Measurements from ENCODE around the gene ABCC11.

The ABCC11 gene

GRCh38 chr16:48220891-48221290, 26.4 kb downstream of the ABCC11 start:
- Histone ChIP-seq H3K4me3 (ENCODE audit: low read length) (no peak overlapping the region), H3K27ac (ENCODE audit: low read length) (no peak overlapping the region), H3K27me3 (ENCODE audit: insufficient read depth, low read length) (no peaks in the 10 kb centered on the region), H3K9ac (ENCODE audit: low read depth, low read length) (no peak overlapping the region), H3K9me3 (ENCODE audit: insufficient read depth, low read depth, low read length) (no peaks in the 10 kb centered on the region), H3K4me1 (ENCODE audit: insufficient read depth, low read length) (no peaks in the 10 kb centered on the region), H3K36me3 (ENCODE audit: insufficient read depth, low read depth, low read length) (no peaks in the 10 kb centered on the region)

- H3K4me3 ChIP-seq (ENCODE audit: low read length): no peak overlapping the region
- H3K27ac ChIP-seq (ENCODE audit: low read length): no peak overlapping the region
- H3K4me1 ChIP-seq (ENCODE audit: insufficient read depth, low read length): no peaks in the 10 kb centered on the region
- H3K36me3 ChIP-seq (ENCODE audit: insufficient read depth, low read depth, low read length): no peaks in the 10 kb centered on the region
- no peak overlapping the region for H3K9ac ChIP-seq (ENCODE audit: low read depth, low read length)
- H3K9me3 ChIP-seq (ENCODE audit: insufficient read depth, low read depth, low read length): no peaks in the 10 kb centered on the region
- H3K27me3 ChIP-seq (ENCODE audit: insufficient read depth, low read length): no peaks in the 10 kb centered on the region
These were observed 28.9 kb downstream of the ABCC11 start for GRCh38 chr16:48218473-48218872.

GRCh38 chr16:48217708-48218107, 29.6 kb downstream of the ABCC11 start:
- H3K27me3 ChIP-seq (ENCODE audit: insufficient read depth, low read length): no peaks in the 10 kb centered on the region
- no peaks in the 10 kb centered on the region for H3K36me3 ChIP-seq (ENCODE audit: insufficient read depth, low read depth, low read length)
- no peak overlapping the region for H3K9ac ChIP-seq (ENCODE audit: low read depth, low read length)
- H3K4me1 ChIP-seq (ENCODE audit: insufficient read depth, low read length): no peaks in the 10 kb centered on the region
- H3K4me3 ChIP-seq (ENCODE audit: low read length): no peak overlapping the region
- H3K27ac ChIP-seq (ENCODE audit: low read length): no peak overlapping the region
- no peaks in the 10 kb centered on the region for H3K9me3 ChIP-seq (ENCODE audit: insufficient read depth, low read depth, low read length)

- Histone ChIP-seq H3K4me3 (ENCODE audit: low read length) (no peak overlapping the region), H3K36me3 (ENCODE audit: insufficient read depth, low read depth, low read length) (no peaks in the 10 kb centered on the region), H3K9me3 (ENCODE audit: insufficient read depth, low read depth, low read length) (no peaks in the 10 kb centered on the region), H3K27ac (ENCODE audit: low read length) (no peak overlapping the region), H3K27me3 (ENCODE audit: insufficient read depth, low read length) (no peaks in the 10 kb centered on the region), H3K9ac (ENCODE audit: low read depth, low read length) (no peak overlapping the region), H3K4me1 (ENCODE audit: insufficient read depth, low read length) (no peaks in the 10 kb centered on the region)
These were observed 31.6 kb downstream of the ABCC11 start for GRCh38 chr16:48215738-48216137.

DNA sequence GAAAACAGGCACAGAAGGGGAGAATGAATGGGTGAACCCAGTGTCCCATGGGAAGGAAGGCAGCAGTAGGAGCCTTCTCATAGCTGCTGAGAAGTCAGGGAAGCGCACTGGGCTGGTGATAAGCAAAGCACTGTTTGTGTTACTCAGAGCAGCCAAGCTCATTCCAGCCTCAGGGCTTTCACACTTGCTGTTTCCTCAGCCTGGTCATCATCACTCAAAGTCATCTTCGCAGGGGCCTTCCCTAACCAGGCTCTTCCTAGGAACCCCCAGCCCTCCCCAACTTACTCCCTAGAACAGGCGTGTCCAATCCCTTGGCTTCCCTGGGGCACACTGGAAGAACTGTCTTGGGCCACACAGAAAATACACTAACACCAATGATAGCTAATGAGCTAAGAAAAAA, 35.3 kb downstream of the ABCC11 start:
- Histone ChIP-seq H3K4me3 (ENCODE audit: low read length) (no peak overlapping the region), H3K9me3 (ENCODE audit: insufficient read depth, low read depth, low read length) (no peaks in the 10 kb centered on the region), H3K4me1 (ENCODE audit: insufficient read depth, low read length) (no peaks in the 10 kb centered on the region), H3K27me3 (ENCODE audit: insufficient read depth, low read length) (no peaks in the 10 kb centered on the region), H3K36me3 (ENCODE audit: insufficient read depth, low read depth, low read length) (no peaks in the 10 kb centered on the region), H3K27ac (ENCODE audit: low read length) (no peak overlapping the region), H3K9ac (ENCODE audit: low read depth, low read length) (no peak overlapping the region)

DNA sequence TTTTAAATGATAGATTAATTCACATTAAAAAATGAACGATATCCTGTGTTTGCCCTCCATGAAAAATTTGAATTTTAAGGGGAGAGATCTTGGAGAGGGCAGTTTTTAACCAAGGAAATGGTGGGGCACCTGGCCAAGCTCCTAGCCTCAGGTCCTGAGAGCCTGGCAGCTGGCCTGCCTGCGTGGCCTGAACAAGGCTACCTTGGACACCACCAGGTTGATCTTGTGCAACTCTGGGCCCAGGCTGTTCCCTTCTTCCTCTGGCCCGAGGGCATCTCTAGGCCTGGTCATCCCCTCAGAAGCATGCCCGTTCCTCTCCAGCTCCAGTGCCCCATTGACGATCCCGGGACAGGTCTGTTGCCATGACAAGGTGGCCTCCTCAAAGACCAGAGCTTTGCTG, 36.6 kb downstream of the ABCC11 start:
- Histone ChIP-seq H3K36me3 (ENCODE audit: insufficient read depth, low read depth, low read length) (no peaks in the 10 kb centered on the region), H3K4me1 (ENCODE audit: insufficient read depth, low read length) (no peaks in the 10 kb centered on the region), H3K9me3 (ENCODE audit: insufficient read depth, low read depth, low read length) (no peaks in the 10 kb centered on the region), H3K27me3 (ENCODE audit: insufficient read depth, low read length) (no peaks in the 10 kb centered on the region), H3K27ac (ENCODE audit: low read length) (no peak overlapping the region), H3K4me3 (ENCODE audit: low read length) (no peak overlapping the region), H3K9ac (ENCODE audit: low read depth, low read length) (no peak overlapping the region)

GRCh38 chr16:48206594-48207242, 40.6 kb downstream of the ABCC11 start:
- no peaks in the 10 kb centered on the region for H3K27me3 ChIP-seq (ENCODE audit: insufficient read depth, low read length)
- H3K4me3 ChIP-seq (ENCODE audit: low read length): no peak overlapping the region
- no peaks in the 10 kb centered on the region for H3K36me3 ChIP-seq (ENCODE audit: insufficient read depth, low read depth, low read length)
- H3K9ac ChIP-seq (ENCODE audit: low read depth, low read length): no peak overlapping the region
- H3K9me3 ChIP-seq (ENCODE audit: insufficient read depth, low read depth, low read length): no peaks in the 10 kb centered on the region
- H3K4me1 ChIP-seq (ENCODE audit: insufficient read depth, low read length): no peaks in the 10 kb centered on the region
- H3K27ac ChIP-seq (ENCODE audit: low read length): no peak overlapping the region

- no peak overlapping the region for H3K9ac ChIP-seq (ENCODE audit: low read depth, low read length)
- no peaks in the 10 kb centered on the region for H3K9me3 ChIP-seq (ENCODE audit: insufficient read depth, low read depth, low read length)
- H3K4me3 ChIP-seq (ENCODE audit: low read length): no peak overlapping the region
- H3K4me1 ChIP-seq (ENCODE audit: insufficient read depth, low read length): no peaks in the 10 kb centered on the region
- no peaks in the 10 kb centered on the region for H3K27me3 ChIP-seq (ENCODE audit: insufficient read depth, low read length)
- no peak overlapping the region for H3K27ac ChIP-seq (ENCODE audit: low read length)
- no peaks in the 10 kb centered on the region for H3K36me3 ChIP-seq (ENCODE audit: insufficient read depth, low read depth, low read length)
These were observed 42.6 kb downstream of the ABCC11 start for GRCh38 chr16:48204825-48205151.

DNA sequence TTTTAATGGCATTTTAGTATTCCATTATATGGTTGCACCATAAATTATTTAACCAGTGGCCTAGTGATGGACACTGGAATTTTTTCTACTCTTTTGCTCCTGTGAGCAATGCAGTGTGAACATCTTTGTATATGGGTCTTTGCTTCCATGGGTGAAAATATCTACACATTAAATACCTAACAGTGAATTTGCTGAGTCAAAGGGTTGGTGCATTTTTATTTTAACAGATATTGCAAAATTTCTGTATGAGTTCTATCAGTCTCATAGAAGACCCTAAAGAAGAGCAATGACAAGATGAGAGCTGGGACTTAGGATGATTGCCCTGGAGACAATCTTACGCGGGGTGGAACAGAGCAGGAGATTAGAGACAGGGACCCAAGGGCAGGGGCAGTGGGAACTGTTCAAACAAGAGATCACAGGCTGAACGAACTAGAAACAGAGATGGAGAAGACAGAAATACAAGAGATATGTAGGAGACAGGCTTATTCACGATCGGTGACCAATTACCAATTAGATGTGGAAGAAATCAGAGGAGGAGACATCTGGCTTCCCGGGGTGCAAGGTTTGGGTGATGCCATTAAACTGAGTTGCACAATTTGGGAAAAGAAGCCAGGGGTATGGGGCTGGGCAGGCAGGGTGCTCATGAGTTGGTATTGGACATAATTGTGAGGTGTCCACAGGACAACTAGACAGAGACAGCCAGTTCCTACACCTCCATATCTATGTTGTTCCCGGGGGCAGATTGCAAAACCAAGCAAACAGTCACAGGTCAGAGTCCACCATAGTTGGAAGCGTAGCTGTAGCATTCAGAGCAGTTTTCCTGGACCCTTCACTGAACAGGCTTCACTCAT, 43.1 kb downstream of the ABCC11 start:
- no peaks in the 10 kb centered on the region for H3K4me1 ChIP-seq (ENCODE audit: insufficient read depth, low read length)
- H3K27ac ChIP-seq (ENCODE audit: low read length): no peak overlapping the region

DNA sequence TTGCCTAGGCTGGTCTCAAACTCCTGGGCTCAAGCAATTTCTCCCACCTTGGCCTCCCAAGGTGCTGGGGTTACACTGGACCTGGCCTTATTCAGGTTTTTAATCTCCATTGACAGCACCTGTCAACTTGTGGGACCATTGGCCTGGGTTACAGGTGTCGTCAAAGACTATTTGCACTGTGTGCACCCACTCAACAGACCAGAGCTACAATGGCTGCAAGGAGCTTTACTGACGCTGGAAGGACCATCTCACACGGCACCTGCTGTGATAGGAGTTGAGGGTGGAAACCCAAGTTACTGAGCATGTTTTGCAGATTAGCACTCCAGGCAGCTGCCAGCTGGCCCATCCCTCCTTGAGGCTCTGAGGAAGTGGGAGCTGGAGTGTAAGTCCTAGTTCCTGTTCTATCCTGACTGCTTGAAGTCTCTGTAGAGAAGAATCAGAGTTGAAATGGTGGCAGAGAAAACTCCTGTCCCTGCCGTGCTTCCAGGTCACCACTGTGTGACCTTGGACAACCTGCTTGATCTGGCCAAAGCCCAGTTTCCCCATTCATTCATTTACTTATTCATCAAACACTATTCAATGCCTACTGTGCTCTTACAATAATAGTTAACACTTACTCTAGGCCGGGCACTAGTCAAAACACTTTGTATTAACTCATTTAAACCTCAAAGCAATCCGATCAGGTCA, 45.7 kb downstream of the ABCC11 start:
- no peak overlapping the region for H3K4me3 ChIP-seq (ENCODE audit: low read length)

More for the DNA sequence above, 43.1 kb downstream of the ABCC11 start:
- no peaks in the 10 kb centered on the region for H3K36me3 ChIP-seq (ENCODE audit: insufficient read depth, low read depth, low read length)
- H3K9me3 ChIP-seq (ENCODE audit: insufficient read depth, low read depth, low read length): no peaks in the 10 kb centered on the region
- H3K9ac ChIP-seq (ENCODE audit: low read depth, low read length): no peak overlapping the region
- H3K4me3 ChIP-seq (ENCODE audit: low read length): no peak overlapping the region
- no peaks in the 10 kb centered on the region for H3K27me3 ChIP-seq (ENCODE audit: insufficient read depth, low read length)

DNA sequence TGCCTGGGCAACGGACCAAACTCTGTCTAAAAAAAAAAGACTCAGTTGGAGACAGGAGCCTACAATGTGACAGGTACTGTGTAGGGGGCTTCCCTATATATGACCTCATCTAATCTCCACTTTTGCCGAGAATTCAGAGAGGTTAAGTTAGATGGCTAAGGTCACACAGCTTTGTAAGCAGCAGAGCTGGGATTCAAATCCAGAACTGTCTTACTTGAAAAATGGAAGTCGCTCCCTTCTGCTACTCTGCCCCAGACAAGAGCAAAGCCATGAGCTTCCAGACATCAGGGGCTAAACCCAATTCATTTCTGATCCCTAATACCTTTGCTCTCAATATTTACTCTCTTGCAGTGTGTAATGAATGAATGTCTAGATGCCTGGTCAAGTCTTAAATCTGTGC, 50.0 kb downstream of the ABCC11 start:
- Histone ChIP-seq H3K27me3 (ENCODE audit: insufficient read depth, low read length) (no peaks in the 10 kb centered on the region), H3K9me3 (ENCODE audit: insufficient read depth, low read depth, low read length) (no peaks in the 10 kb centered on the region), H3K36me3 (ENCODE audit: insufficient read depth, low read depth, low read length) (no peaks in the 10 kb centered on the region), H3K4me1 (ENCODE audit: insufficient read depth, low read length) (no peaks in the 10 kb centered on the region), H3K27ac (ENCODE audit: low read length) (no peak overlapping the region), H3K4me3 (ENCODE audit: low read length) (no peak overlapping the region), H3K9ac (ENCODE audit: low read depth, low read length) (no peak overlapping the region)

More for the DNA sequence above, 45.7 kb downstream of the ABCC11 start:
- Histone ChIP-seq H3K9me3 (ENCODE audit: insufficient read depth, low read depth, low read length) (no peaks in the 10 kb centered on the region), H3K27me3 (ENCODE audit: insufficient read depth, low read length) (no peaks in the 10 kb centered on the region), H3K36me3 (ENCODE audit: insufficient read depth, low read depth, low read length) (no peaks in the 10 kb centered on the region), H3K27ac (ENCODE audit: low read length) (no peak overlapping the region), H3K4me1 (ENCODE audit: insufficient read depth, low read length) (no peaks in the 10 kb centered on the region), H3K9ac (ENCODE audit: low read depth, low read length) (no peak overlapping the region)
